HepG2 (cell line): ENCODE data around the gene POLH. TPM values are rescaled to one million over a fixed set of nuclear protein-coding genes. Genes with fewer than 3 reads are reported as not detected.

Experiments
- GATAD2A ChIP-seq: IDR thresholded peaks from 2 replicates; pipeline ENCODE4 v1.6.1; 2016
- HMG20A ChIP-seq: IDR thresholded peaks from 2 replicates; pipeline ENCODE4 v1.6.1; 2016; ENCODE audit warnings: borderline replicate concordance
- KLF6 ChIP-seq: IDR thresholded peaks from 2 replicates; pipeline ENCODE4 v1.8.0; 2016; ENCODE audit warnings: missing biosample characterization, missing genetic modification reagents
- NFATC3 ChIP-seq: sonication (generic); formaldehyde crosslinking; IDR thresholded peaks from 2 replicates; pipeline ENCODE4 v1.5.1; 2020; ENCODE audit warnings: mild to moderate bottlenecking, missing genetic modification reagents
- REL ChIP-seq: sonication (generic); formaldehyde crosslinking; conservative IDR thresholded peaks from 2 replicates; pipeline ENCODE4 v1.8.0; 2022; ENCODE audit warnings: mild to moderate bottlenecking, missing genetic modification reagents, moderate library complexity
- TAF1 ChIP-seq: sonication (generic); formaldehyde crosslinking; IDR thresholded peaks from 2 replicates; pipeline ENCODE4 v1.4.0; 2020; ENCODE audit warnings: missing genetic modification reagents
- TEAD3 ChIP-seq: optimal IDR thresholded peaks from 2 replicates; pipeline ENCODE3; 2016; ENCODE audit warnings: borderline replicate concordance
- ZBTB21 ChIP-seq: sonication (generic); formaldehyde crosslinking; IDR thresholded peaks from 2 replicates; pipeline ENCODE4 v1.4.0; 2020; ENCODE audit warnings: missing genetic modification reagents
- ZFP36L2 ChIP-seq: sonication (generic); formaldehyde crosslinking; IDR thresholded peaks from 2 replicates; pipeline ENCODE4 v1.4.0; 2020; ENCODE audit warnings: missing genetic modification reagents
- ZNF550 ChIP-seq: sonication (generic); formaldehyde crosslinking; IDR thresholded peaks from 2 replicates; pipeline ENCODE4 v1.4.0; 2020; ENCODE audit warnings: mild to moderate bottlenecking, missing genetic modification reagents, borderline replicate concordance
- ZNF878 ChIP-seq: sonication (generic); formaldehyde crosslinking; IDR thresholded peaks from 2 replicates; pipeline ENCODE4 v1.8.1; 2023; ENCODE audit warnings: mild to moderate bottlenecking, missing genetic modification reagents, moderate library complexity
- polyA plus RNA-seq, 8 experiments: library from polyadenylated mRNA; depleted of rRNA in 3 of 8; stranded (reverse) in 7 of 8; unstranded in 1 of 8; fragments of >200 nt; fragmentation: Illumina TruSeq in 4 of 8; extraction: Trizol in 4 of 8; gene quantifications; 2 replicates each; pipeline versions ENCODE4 v1.2.1 to v1.2.3, GENCODE V29; 2011 to 2016; ENCODE audit warnings: low read depth in 4 of 8, missing spikeins in 1 of 8, mixed read lengths in 1 of 8; ENCODE audit not compliant: insufficient read depth in 1 of 8
- total RNA-seq, 5 experiments: library from RNA; depleted of rRNA; stranded (reverse); fragments of >200 nt; fragmentation: Illumina TruSeq; extraction: Trizol; gene quantifications; 2 replicates each; pipeline ENCODE4 v1.2.3, GENCODE V29; 2016; ENCODE audit warnings: low read depth in 1 of 5
- TF ChIP-seq, protein P1 (sequence below): sonication (generic); formaldehyde crosslinking; IDR thresholded peaks from 2 replicates; pipeline ENCODE4 v1.4.0; 2020; ENCODE audit warnings: missing genetic modification reagents, mild to moderate bottlenecking, borderline replicate concordance
- TF ChIP-seq, protein P2 (sequence below): sonication (generic); formaldehyde crosslinking; IDR thresholded peaks from 2 replicates; pipeline ENCODE4 v1.4.0; 2020; ENCODE audit warnings: missing genetic modification reagents
- TF ChIP-seq, protein P3 (sequence below): sonication (generic); formaldehyde crosslinking; IDR thresholded peaks from 2 replicates; pipeline ENCODE4 v1.4.0; 2020; ENCODE audit warnings: missing genetic modification reagents

POLH gene
- total and polyA plus RNA-seq, 2 of the 13 experiments (the other 11 are each of a cell fraction or from before 2014, with no cell fraction given): 11.6 to 25.0 TPM

DNA sequence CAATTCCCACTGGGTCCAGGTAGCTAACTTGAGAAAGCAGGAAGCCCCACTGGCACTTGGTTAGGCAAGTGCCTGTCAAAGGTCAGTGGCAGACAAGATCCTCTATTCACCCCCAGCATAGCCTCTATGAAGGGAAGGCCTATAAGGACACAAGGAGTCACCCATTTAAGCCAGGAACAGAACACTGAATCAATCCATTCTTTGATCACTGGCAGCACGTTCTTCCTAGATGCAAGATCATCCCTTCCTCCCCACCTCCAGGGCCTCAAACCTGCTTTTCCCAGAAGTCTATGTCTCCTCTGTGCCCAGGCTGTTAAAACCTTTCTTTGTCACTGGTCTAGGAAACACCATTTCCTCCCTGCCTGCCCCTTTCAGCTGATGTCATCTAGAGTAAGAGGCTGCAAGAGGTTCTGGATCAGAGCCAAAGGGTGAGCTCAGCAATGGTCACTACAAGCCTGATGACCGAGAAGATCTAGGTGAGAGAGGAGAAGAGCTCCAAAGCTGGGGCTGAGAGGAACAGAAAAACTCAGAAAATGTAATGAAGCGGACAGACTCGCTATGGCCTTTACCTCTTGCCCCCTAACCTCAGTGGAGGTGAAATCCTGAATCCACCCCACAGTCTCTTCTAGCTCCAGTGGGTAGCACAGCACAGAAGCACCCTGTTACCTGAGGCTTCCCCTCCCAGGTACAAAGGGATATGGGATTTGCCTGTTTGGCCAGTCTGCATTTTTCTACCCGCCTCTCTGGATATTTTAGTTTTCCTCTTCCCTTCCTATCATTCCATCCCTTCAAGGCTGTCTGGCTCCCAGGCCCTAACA, 51.2 kb downstream of the POLH start (continued):
- TF ChIP-seq, protein P1, sequence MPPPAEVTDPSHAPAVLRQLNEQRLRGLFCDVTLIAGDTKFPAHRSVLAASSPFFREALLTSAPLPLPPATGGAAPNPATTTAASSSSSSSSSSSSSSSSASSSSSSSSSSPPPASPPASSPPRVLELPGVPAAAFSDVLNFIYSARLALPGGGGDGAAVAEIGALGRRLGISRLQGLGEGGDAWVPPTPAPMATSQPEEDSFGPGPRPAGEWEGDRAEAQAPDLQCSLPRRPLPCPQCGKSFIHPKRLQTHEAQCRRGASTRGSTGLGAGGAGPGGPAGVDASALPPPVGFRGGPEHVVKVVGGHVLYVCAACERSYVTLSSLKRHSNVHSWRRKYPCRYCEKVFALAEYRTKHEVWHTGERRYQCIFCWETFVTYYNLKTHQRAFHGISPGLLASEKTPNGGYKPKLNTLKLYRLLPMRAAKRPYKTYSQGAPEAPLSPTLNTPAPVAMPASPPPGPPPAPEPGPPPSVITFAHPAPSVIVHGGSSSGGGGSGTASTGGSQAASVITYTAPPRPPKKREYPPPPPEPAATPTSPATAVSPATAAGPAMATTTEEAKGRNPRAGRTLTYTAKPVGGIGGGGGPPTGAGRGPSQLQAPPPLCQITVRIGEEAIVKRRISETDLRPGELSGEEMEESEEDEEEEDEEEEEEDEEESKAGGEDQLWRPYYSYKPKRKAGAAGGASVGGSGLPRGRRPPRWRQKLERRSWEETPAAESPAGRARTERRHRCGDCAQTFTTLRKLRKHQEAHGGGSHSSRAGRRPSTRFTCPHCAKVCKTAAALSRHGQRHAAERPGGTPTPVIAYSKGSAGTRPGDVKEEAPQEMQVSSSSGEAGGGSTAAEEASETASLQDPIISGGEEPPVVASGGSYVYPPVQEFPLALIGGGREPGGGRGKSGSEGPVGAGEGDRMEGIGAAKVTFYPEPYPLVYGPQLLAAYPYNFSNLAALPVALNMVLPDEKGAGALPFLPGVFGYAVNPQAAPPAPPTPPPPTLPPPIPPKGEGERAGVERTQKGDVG (CRISPR knock-in tag): peak; percentile 43; the same call in 1 of the 2 replicates
- TF ChIP-seq ZNF550 (CRISPR knock-in tag): peak; percentile 10; the same call in 1 of the 2 replicates
- peak; percentile 83; the same call in 1 of the 2 replicates for TF ChIP-seq ZBTB21
- TF ChIP-seq ZNF878 (CRISPR knock-in tag): peak; percentile 57
- no peak for TF ChIP-seq NFATC3
- TF ChIP-seq KLF6 (CRISPR knock-in tag): peak; percentile 77
- TF ChIP-seq, protein P2, sequence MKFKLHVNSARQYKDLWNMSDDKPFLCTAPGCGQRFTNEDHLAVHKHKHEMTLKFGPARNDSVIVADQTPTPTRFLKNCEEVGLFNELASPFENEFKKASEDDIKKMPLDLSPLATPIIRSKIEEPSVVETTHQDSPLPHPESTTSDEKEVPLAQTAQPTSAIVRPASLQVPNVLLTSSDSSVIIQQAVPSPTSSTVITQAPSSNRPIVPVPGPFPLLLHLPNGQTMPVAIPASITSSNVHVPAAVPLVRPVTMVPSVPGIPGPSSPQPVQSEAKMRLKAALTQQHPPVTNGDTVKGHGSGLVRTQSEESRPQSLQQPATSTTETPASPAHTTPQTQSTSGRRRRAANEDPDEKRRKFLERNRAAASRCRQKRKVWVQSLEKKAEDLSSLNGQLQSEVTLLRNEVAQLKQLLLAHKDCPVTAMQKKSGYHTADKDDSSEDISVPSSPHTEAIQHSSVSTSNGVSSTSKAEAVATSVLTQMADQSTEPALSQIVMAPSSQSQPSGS (CRISPR knock-in tag): peak; percentile 80; the same call in 1 of the 2 replicates
- peak; percentile 14; the same call in 1 of the 2 replicates for TF ChIP-seq ZFP36L2
- peak; percentile 24; the same call in 1 of the 2 replicates for TF ChIP-seq HMG20A (CRISPR knock-in tag)
- TF ChIP-seq TEAD3 (CRISPR knock-in tag): peak; percentile 35
- TF ChIP-seq, protein P3, sequence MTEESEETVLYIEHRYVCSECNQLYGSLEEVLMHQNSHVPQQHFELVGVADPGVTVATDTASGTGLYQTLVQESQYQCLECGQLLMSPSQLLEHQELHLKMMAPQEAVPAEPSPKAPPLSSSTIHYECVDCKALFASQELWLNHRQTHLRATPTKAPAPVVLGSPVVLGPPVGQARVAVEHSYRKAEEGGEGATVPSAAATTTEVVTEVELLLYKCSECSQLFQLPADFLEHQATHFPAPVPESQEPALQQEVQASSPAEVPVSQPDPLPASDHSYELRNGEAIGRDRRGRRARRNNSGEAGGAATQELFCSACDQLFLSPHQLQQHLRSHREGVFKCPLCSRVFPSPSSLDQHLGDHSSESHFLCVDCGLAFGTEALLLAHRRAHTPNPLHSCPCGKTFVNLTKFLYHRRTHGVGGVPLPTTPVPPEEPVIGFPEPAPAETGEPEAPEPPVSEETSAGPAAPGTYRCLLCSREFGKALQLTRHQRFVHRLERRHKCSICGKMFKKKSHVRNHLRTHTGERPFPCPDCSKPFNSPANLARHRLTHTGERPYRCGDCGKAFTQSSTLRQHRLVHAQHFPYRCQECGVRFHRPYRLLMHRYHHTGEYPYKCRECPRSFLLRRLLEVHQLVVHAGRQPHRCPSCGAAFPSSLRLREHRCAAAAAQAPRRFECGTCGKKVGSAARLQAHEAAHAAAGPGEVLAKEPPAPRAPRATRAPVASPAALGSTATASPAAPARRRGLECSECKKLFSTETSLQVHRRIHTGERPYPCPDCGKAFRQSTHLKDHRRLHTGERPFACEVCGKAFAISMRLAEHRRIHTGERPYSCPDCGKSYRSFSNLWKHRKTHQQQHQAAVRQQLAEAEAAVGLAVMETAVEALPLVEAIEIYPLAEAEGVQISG (CRISPR knock-in tag): peak; percentile 31; the same call in 1 of the 2 replicates
- TF ChIP-seq REL (CRISPR knock-in tag): 0 out of 2 replicates have a peak, but pooled peaks have one; percentile 33
- peak; percentile 76 for TF ChIP-seq GATAD2A (CRISPR knock-in tag)
- peak; percentile 24; the same call in 1 of the 2 replicates for TF ChIP-seq TAF1 (CRISPR knock-in tag)
